ENCODE measurements around the gene DTNB. TPM values are rescaled to one million over a fixed set of nuclear protein-coding genes. Genes with fewer than 3 reads are reported as not detected.

DTNB gene
- total RNA-seq, 1 experiment from 2014 or later = 12.3 TPM

GRCh38 chr2:25497918-25498407 is 175.4 kb downstream of the DTNB start:
- in situ Hi-C loops (cut with HindIII; ENCODE audit: low pct_unique_long_range_greater_than_20kb, low sequenced_read_pairs) = no loop called here
- DNase-seq (ENCODE audit: low read depth) = no peak

GRCh38 chr2:25497229-25497917 is 176.0 kb downstream of the DTNB start:
- no peak for DNase-seq (ENCODE audit: low read depth)
- in situ Hi-C loops (cut with HindIII; ENCODE audit: low pct_unique_long_range_greater_than_20kb, low sequenced_read_pairs) = no loop called here

DNA sequence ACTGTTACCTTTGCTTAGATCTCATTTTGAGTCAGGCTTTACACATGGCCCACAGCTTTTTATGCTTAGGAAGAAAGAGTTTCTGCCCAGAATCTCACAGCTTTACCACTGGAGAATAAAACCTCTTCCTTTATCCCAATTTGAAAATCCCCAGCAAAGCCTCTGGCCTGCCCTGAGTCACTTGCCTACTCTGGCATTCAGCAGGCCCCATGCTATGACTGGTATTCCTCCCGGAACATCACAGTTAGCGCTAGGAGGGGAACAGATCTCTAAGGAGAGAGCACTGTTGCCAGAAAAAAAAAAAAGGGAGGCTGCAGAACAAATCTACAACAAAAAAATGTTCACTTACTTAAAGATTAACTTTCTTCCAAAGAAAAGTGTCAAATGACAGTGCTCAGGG is 178.8 kb downstream of the DTNB start:
- in situ Hi-C loops (cut with HindIII; ENCODE audit: low pct_unique_long_range_greater_than_20kb, low sequenced_read_pairs) = no loop called here
- no peak for DNase-seq (ENCODE audit: low read depth)

DNA sequence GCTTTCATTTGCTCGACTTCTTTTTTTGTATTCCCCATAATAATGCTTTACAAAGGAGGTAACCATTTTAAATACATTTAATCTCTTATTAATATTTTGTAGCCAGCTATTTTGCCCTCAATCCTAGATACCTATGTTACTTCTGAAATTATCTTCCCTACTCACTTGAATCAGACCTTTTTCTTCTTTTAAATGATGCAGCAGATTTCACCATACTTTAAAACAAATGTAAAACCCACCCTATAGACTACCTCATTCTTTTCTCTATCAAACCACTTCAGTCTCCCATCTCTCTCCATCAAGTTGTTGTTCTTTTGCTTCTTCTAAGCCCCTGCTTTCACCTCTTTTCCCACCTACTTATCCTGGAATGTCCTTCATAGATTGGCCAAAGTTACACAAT is 180.2 kb downstream of the DTNB start:
- in situ Hi-C loops (cut with HindIII; ENCODE audit: low pct_unique_long_range_greater_than_20kb, low sequenced_read_pairs) = no loop called here

DNA sequence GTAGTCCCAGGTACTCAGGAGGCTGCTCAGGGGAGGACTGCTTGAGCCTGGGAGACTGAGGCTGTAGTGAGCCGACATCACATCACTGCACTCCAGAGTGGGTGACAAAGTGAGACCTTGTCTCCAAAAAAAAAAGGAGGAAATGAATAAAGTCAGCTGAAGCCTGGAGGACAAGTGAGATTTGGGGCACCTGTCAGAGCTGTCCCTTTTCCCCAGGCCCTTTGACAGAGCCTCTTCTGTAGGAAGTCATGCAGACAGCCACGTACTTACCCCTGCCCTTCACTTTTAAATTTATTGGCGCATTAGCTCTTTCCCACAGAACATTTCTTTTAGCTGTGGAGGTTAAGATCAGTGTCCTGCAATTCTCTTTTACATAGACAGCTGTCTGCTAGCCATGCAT is 180.7 kb downstream of the DTNB start:
- no peak for DNase-seq (ENCODE audit: low read depth)
- in situ Hi-C loops (cut with HindIII; ENCODE audit: low pct_unique_long_range_greater_than_20kb, low sequenced_read_pairs) = no loop called here

More for the DNA sequence above, 180.2 kb downstream of the DTNB start:
- no peak for DNase-seq (ENCODE audit: low read depth)

- in situ Hi-C loops (cut with HindIII; ENCODE audit: low pct_unique_long_range_greater_than_20kb, low sequenced_read_pairs) = no loop called here
- DNase-seq (ENCODE audit: low read depth) = no peak
These were observed 181.3 kb downstream of the DTNB start for GRCh38 chr2:25491966-25492532.

- DNase-seq (ENCODE audit: low read depth) = no peak
- in situ Hi-C loops (cut with HindIII; ENCODE audit: low pct_unique_long_range_greater_than_20kb, low sequenced_read_pairs) = no loop called here
These were observed 182.2 kb downstream of the DTNB start for GRCh38 chr2:25491003-25491696.

GRCh38 chr2:25490217-25490616 is 183.2 kb downstream of the DTNB start:
- no peak for DNase-seq (ENCODE audit: low read depth)
- in situ Hi-C loops (cut with HindIII; ENCODE audit: low pct_unique_long_range_greater_than_20kb, low sequenced_read_pairs) = no loop called here

DNA sequence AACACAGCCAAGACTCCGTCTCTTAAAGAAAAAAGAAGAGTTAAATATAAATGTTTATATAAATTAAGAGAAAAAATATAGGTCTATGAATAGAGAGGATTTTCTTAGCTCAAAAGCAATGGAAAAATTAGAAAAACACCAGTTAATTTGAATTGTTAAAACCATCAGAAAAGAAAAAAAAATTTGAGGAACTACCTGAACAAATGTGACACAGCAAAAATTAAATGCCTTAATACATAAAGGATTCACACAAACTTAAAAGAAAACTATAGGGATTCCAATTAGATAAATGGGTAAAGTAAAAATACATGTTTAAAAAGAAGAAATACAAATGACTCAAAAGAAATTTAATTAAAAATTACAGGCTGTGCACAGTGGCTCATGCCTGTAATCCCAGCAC is 183.7 kb downstream of the DTNB start:
- DNase-seq (ENCODE audit: low read depth) = no peak
- in situ Hi-C loops (cut with HindIII; ENCODE audit: low pct_unique_long_range_greater_than_20kb, low sequenced_read_pairs) = no loop called here

DNA sequence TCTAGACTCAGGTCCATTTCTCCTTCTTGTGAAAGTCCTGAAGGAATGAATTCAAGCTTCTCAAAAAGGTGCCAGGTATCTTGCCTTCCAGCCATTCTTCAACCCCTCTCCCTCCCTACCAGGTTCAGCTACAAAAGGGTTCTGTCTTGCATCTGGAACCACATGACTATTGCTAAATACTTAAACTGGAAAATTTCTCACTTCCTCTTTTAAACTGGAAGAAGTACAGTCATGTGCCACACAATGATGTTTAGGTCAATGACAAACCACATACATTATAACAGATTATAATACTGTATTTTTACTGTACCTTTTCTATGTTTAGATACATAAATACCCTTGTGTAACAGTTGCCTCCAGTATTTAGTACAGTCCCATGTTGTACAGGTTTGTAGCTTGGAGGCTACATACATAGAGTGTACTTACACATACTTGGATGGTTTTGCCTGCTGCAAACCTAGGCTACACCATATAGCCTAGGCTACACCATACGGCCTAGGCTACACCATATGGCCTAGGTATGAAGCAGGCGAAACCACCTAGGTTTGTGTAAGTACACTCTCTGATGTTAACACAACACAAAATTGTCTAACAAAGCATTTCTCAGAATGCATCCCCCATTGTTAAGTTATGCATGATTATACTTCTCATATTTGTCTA is 189.6 kb downstream of the DTNB start:
- in situ Hi-C loops (cut with HindIII; ENCODE audit: low pct_unique_long_range_greater_than_20kb, low sequenced_read_pairs) = no loop called here
- no peak for DNase-seq (ENCODE audit: low read depth)

DNA sequence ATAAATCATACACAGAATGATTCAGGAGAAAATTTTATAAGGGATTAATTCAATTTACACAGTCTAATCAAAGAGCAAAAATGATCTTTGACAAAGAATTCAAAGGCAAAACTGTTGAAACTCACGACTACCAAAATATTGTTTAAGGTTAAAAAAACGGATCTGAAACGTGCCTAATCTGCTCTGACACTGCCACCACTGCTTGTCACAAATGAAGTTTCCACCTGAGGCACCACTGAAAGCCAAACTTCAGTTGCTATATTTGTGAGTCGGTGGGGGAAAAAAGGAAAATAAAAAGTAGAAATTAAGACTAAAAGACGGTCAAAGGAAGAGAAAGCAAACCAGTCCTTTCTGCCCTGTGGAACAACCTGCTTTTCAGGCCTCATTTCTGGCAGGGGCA is 191.0 kb downstream of the DTNB start:
- no peak for DNase-seq (ENCODE audit: low read depth)
- in situ Hi-C loops (cut with HindIII; ENCODE audit: low pct_unique_long_range_greater_than_20kb, low sequenced_read_pairs) = no loop called here

DNA sequence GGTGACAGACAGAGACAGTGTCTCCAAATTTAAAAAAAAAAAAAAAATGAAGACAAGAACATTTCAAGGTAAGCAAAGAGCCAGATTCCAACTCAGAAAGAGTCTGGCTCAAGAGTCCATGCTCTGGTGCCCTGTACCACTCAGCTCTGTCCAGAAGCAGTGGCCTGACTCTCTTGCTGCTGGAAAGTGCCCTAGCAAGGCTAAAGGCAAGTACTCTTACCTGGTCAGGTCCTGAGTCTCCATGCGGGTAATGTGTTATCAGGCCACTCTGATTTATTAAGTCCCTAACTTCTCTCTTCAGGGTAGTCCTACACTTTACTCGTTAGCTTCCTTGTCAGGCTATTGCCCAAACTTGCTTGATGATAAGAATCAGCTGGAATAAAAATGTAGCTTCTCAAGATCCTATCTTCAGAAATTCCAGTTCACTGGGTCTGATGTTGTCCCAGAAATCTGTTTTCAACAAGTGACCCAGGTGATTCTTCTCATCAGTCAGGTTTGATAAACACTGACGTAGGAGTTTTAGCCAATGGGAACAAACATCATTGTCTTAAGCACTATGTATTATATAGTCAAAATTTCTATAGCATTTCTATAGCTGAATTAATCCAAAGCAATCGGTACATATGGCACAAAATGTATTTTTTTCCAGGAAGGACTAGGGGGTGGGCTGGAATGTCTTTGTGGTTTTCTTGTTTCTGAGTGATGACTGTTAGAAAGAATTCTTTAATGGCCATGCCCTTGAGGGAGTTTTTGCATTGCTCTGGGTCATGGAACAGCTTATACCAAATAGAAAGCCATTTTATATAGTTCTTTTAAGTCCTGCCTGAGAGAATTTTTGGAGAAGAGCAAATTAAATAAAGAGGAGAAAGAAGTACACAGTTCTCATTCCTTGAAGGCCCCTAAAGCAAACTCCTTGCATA is 191.7 kb downstream of the DTNB start:
- in situ Hi-C loops (cut with HindIII; ENCODE audit: low pct_unique_long_range_greater_than_20kb, low sequenced_read_pairs) = no loop called here
- DNase-seq (ENCODE audit: low read depth) = no peak

GRCh38 chr2:25480561-25480960 is 192.8 kb downstream of the DTNB start:
- in situ Hi-C loops (cut with HindIII; ENCODE audit: low pct_unique_long_range_greater_than_20kb, low sequenced_read_pairs) = no loop called here
- no peak for DNase-seq (ENCODE audit: low read depth)

DNA sequence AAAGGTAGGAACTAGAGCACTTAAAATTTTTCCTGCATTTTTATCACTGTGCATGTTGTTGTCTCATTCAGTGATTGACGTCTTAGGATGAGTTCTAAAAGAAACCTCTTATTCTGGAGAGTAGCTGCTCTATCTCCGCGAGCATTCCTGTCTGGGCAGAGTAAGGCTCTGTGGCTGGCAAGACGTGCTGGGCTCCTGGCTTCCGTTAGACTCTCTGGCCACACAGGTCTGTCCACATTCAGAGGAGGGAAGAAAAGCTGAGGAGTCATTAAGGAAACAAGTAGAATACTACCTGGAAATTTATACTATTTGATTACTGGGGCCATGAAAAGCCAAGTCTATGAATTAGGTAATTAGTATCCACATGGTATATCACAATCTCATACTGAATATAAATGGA is 193.6 kb downstream of the DTNB start:
- DNase-seq (ENCODE audit: low read depth) = no peak
- in situ Hi-C loops (cut with HindIII; ENCODE audit: low pct_unique_long_range_greater_than_20kb, low sequenced_read_pairs) = no loop called here

DNA sequence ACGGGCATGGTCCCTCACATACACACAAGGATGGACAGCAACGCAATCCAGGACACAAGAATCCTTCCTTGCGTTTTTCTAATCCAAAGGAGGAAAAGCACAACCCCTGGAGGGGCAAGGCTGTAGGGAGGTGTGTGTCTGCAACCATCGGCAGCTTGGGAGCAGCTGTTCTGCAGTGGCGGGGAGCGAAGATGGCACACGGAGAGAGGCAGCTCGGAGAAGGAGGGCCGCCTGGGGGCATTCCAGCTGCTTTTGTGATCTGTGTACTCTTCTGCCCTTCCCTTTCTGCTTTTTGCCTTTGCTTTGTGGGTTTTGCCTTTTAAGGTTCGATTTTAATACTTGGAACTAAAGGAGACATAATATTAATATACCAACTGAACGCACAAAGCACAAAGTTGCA is 194.6 kb downstream of the DTNB start:
- in situ Hi-C loops (cut with HindIII; ENCODE audit: low pct_unique_long_range_greater_than_20kb, low sequenced_read_pairs) = no loop called here
- no peak for DNase-seq (ENCODE audit: low read depth)

GRCh38 chr2:25473758-25474340 is 199.5 kb downstream of the DTNB start:
- DNase-seq (ENCODE audit: low read depth) = peak; percentile 73
- in situ Hi-C loops (cut with HindIII; ENCODE audit: low pct_unique_long_range_greater_than_20kb, low sequenced_read_pairs) = no loop called here

- peak; percentile 49 for DNase-seq (ENCODE audit: low read depth)
- in situ Hi-C loops (cut with HindIII; ENCODE audit: low pct_unique_long_range_greater_than_20kb, low sequenced_read_pairs) = no loop called here
These were observed 200.2 kb downstream of the DTNB start for GRCh38 chr2:25473131-25473530.

DNA sequence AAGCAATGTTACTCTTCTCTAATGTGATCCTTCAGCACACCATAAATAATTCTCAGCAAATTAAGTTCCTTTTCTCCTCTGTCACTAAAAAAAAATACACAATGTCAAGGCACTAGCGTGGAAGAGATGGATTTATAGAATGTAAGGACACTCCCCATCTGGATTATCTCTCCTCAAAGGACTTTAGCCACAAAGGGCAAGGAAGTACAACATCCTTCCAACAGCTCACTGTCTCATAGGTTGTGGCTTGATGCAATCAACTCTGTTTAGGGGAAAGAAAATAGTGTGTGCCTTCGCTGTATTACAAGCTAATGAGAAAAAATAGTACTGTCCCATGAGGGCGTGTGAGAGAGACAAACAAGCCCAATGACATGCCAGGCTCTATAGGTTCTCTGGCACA is 202.6 kb downstream of the DTNB start:
- in situ Hi-C loops (cut with HindIII; ENCODE audit: low pct_unique_long_range_greater_than_20kb, low sequenced_read_pairs) = no loop called here
- DNase-seq (ENCODE audit: low read depth) = no peak
